Osteocyte (in vitro differentiated cells): Measurements from ENCODE around the gene PSMB5. TPM values are rescaled to one million over a fixed set of nuclear protein-coding genes. Genes with fewer than 3 reads are reported as not detected.

ENCODE experiments used
- DNase-seq: peaks from one replicate; pipeline ENCODE4 v3.0.0; 2021; ENCODE audit warnings: mixed read lengths; ENCODE audit not compliant: unreplicated experiment; ENCODE audit errors: extremely low spot score
- H3K27ac Mint-ChIP-seq: one replicate; pipeline ENCODE4 v1.8.0; 2021; ENCODE audit warnings: mild to moderate bottlenecking, mixed read lengths; ENCODE audit not compliant: unreplicated experiment
- H3K27me3 Mint-ChIP-seq: one replicate; pipeline ENCODE4 v1.8.0; 2021; ENCODE audit warnings: mixed read lengths; ENCODE audit not compliant: unreplicated experiment
- H3K36me3 Mint-ChIP-seq: one replicate; pipeline ENCODE4 v1.8.0; 2021; ENCODE audit warnings: mixed read lengths; ENCODE audit not compliant: unreplicated experiment
- H3K4me1 Mint-ChIP-seq: one replicate; pipeline ENCODE4 v1.8.0; 2021; ENCODE audit warnings: mixed read lengths; ENCODE audit not compliant: unreplicated experiment
- H3K4me3 Mint-ChIP-seq: one replicate; pipeline ENCODE4 v1.8.0; 2021; ENCODE audit warnings: mild to moderate bottlenecking, moderate library complexity, mixed read lengths; ENCODE audit not compliant: unreplicated experiment
- H3K9me3 Mint-ChIP-seq: one replicate; pipeline ENCODE4 v1.8.0; 2021; ENCODE audit warnings: mixed read lengths; ENCODE audit not compliant: unreplicated experiment
- total RNA-seq: library from RNA; stranded (reverse); gene quantifications from 2 replicates; pipeline ENCODE4 v1.2.1, GENCODE V29; 2021
- TF ChIP-seq, protein P1 (sequence below): fragments of 200-600 bp; sonication (generic); IDR thresholded peaks from 2 replicates; pipeline ENCODE4 v1.5.0; 2021; ENCODE audit warnings: antibody characterized with exemption, mild to moderate bottlenecking, moderate library complexity

Gene PSMB5
- total RNA-seq, 1 donor from 2014 or later, result 147 TPM

DNA sequence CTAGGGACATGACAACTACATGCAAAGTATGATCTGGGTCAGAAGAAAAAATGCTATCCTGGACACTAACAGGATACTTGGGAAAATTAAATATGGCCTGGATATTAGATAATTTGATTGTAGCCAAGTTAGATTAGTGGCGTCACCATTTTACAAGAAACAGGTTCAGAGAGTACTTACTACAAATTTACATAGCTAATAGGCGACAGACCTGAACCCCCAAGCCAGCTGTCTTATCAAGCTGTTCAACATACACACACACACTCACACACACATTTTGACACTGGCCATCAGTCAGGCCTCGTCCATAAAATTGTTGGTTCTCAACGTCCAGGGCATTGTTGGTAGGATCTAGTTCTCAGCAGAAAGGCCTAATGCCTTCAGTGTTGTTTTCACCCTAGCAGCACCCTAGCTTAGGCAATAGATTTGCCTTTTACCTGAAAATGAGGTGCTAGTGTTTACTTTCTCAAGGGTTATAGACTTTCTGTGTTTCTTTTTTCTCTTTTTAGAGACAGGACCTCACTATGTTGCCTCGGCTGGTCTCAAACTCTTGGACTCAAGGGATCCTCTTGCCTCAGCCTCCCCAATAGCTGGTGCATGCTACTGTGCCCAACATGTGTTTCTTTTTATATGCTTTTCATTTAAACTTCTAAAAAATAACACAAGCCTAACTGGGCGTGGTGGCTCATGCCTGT is 21.5 kb downstream of the PSMB5 start:
- no peaks in the 10 kb centered on the region for H3K27me3 Mint-ChIP-seq
- no peak overlapping the region for H3K27ac Mint-ChIP-seq
- DNase-seq, result no peak
- no peaks in the 10 kb centered on the region for H3K36me3 Mint-ChIP-seq
- TF ChIP-seq, protein P1, sequence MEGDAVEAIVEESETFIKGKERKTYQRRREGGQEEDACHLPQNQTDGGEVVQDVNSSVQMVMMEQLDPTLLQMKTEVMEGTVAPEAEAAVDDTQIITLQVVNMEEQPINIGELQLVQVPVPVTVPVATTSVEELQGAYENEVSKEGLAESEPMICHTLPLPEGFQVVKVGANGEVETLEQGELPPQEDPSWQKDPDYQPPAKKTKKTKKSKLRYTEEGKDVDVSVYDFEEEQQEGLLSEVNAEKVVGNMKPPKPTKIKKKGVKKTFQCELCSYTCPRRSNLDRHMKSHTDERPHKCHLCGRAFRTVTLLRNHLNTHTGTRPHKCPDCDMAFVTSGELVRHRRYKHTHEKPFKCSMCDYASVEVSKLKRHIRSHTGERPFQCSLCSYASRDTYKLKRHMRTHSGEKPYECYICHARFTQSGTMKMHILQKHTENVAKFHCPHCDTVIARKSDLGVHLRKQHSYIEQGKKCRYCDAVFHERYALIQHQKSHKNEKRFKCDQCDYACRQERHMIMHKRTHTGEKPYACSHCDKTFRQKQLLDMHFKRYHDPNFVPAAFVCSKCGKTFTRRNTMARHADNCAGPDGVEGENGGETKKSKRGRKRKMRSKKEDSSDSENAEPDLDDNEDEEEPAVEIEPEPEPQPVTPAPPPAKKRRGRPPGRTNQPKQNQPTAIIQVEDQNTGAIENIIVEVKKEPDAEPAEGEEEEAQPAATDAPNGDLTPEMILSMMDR, result no peak
- H3K4me3 Mint-ChIP-seq, result no peak overlapping the region
- peaks cover 17% of the 10 kb centered on the region for H3K4me1 Mint-ChIP-seq
- H3K9me3 Mint-ChIP-seq, result no peaks in the 10 kb centered on the region

DNA sequence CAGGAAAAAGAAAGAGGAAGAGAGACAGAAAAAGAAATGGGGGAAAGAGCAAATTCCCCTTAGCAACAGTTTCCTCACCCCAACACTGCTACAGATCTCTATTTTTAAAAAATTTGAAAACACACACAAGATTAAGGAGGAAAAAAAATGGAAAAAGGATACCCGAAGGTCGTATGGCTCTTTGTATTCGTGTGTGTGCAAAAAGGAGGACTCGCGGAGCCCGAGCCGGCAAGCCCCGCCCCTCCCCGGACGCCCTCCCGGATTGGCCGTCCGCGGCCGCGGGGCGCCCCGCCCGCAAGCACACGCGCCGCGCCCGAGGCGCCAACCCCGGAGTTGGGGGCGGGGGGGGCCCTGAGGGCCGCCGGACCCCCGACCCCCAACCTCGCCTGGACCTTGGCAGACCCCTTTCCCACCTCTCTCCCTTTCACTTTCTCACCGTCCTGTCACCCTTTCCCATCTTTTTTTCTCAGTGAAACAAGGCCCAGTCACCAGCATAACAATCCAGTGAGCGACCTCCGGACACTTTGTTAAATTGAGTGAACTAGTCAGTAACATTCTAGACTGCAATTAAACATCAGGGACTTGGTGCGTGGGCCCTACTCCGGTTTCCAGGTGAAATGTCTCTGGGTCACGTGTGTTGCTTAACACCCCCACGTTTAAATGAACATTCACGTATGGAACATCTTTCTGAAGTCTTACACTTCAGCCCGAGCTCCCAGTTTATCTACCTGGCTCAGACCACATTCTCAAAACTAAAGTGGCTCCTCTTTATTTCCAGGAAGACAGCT is 24.6 kb downstream of the PSMB5 start, which contains the start of gene C14orf93:
Gene C14orf93, minus strand, starts transcription at position 205 of the 788 bp plus-strand sequence. CDS start 11,120 bp downstream, outside the sequence.
- DNase-seq, result peak; percentile 89
- TF ChIP-seq, protein P1, result no peak

DNA sequence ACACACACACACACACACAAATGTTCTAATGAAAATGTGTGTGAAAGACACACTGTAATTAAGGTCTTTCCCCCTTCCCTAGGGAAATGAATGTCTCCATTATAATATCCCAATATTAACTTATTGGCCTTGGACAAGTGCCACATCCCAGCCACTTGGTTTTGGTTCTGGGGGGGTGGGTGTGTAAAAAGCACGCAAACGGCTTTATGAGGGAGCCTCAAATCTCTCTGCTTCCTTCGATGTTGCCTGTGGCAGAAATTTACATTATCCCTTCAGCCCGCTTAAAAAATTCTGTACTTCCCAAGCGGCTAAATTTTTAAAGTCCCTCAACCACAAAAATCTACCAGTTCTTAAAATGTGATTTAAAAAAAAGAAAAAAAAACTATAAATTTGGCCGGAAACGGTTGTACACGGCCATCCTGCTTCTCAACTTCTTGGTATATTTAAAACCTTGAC is 25.2 kb downstream of the PSMB5 start:
- no peaks in the 10 kb centered on the region for H3K27me3 Mint-ChIP-seq
- H3K36me3 Mint-ChIP-seq, result peaks cover 2% of the 10 kb centered on the region
- TF ChIP-seq, protein P1, result no peak
- H3K4me3 Mint-ChIP-seq, result peak overlapping the region; percentile 93
- H3K9me3 Mint-ChIP-seq, result no peaks in the 10 kb centered on the region
- DNase-seq, result no peak
- peak overlapping the region; percentile 98 for H3K27ac Mint-ChIP-seq
- peaks cover 43% of the 10 kb centered on the region for H3K4me1 Mint-ChIP-seq

More for the DNA sequence above, 24.6 kb downstream of the PSMB5 start, which contains the start of gene C14orf93:
- no peaks in the 10 kb centered on the region for H3K9me3 Mint-ChIP-seq
- H3K27ac Mint-ChIP-seq, result peak within 1 kb of the TSS; percentile 99
- H3K4me3 Mint-ChIP-seq, result peak within 1 kb of the TSS; percentile 93
- no peaks in the 10 kb centered on the region for H3K27me3 Mint-ChIP-seq
- peaks cover 40% of the 10 kb centered on the region for H3K4me1 Mint-ChIP-seq
- no peaks in the 10 kb centered on the region for H3K36me3 Mint-ChIP-seq

DNA sequence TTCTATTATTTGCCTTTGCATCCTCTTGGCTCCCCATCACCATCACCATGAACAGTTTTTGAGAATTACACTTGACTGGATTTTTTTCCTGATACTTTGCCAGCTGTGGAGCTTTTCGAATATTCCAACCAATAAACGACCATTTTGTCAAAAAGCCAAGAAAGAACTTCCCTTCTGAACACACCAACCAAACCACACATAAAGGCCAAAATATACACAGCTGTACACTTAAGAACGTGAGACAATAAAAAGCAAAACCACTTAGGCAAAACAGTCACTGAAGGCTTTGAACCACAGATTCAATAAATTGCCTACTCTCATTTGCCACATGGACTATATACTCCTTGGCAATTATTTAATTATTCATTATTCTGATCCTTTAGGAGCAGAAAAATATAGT is 25.9 kb downstream of the PSMB5 start:
- H3K4me1 Mint-ChIP-seq, result peaks cover 43% of the 10 kb centered on the region
- H3K27me3 Mint-ChIP-seq, result no peaks in the 10 kb centered on the region
- H3K9me3 Mint-ChIP-seq, result no peaks in the 10 kb centered on the region
- TF ChIP-seq, protein P1, result no peak
- H3K27ac Mint-ChIP-seq, result peak overlapping the region; percentile 99
- DNase-seq, result no peak
- H3K4me3 Mint-ChIP-seq, result peak overlapping the region; percentile 18
- H3K36me3 Mint-ChIP-seq, result peaks cover 2% of the 10 kb centered on the region
